Inflammatory macrophage (primary cell): ENCODE measurements around the gene ITGA6.

ENCODE experiments used
- DNase-seq, 2 donors: peaks; one replicate each; pipeline ENCODE4 v3.0.0-alpha.2; 2020 to 2022
- total RNA-seq, 18 experiments: gene quantifications; one replicate each; lab custom pipeline; 2026; ENCODE audit warnings: mixed read lengths in 6 of 18, inconsistent platforms in 2 of 18; lab: John Stamatoyannopoulos, UW

The ITGA6 gene
- 353 to 1,375 (median 542) reads per million in 18 experiments for total RNA-seq

- DNase-seq: peak; percentile 78 to 90
These were observed at the start of gene ITGA6 for GRCh38 chr2:172427256-172427989. TSS of gene ITGA6 (plus strand) at chr2:172427586.

- DNase-seq: peak; percentile 94 to 96
These were observed 46.7 kb upstream of the ITGA6 start for GRCh38 chr2:172380436-172381274.

- DNase-seq: peak; percentile 43 to 64
These were observed 45.9 kb upstream of the ITGA6 start for GRCh38 chr2:172381275-172382027.

GRCh38 chr2:172387361-172387760 is 40.0 kb upstream of the ITGA6 start:
- no peak for DNase-seq

- peak in 1 of 2 donors; percentile 16 for DNase-seq
These were observed 37.6 kb upstream of the ITGA6 start for GRCh38 chr2:172389685-172390339.

GRCh38 chr2:172394002-172394401 is 33.4 kb upstream of the ITGA6 start:
- peak; percentile 58 to 66 for DNase-seq

- no peak for DNase-seq
These were observed 31.9 kb upstream of the ITGA6 start for GRCh38 chr2:172395503-172395902.

- DNase-seq: no peak
These were observed 30.1 kb upstream of the ITGA6 start for GRCh38 chr2:172397148-172397834.

- no peak for DNase-seq
These were observed 28.9 kb upstream of the ITGA6 start for GRCh38 chr2:172398440-172398839.

GRCh38 chr2:172399765-172400164 is 27.6 kb upstream of the ITGA6 start:
- no peak for DNase-seq

GRCh38 chr2:172402198-172402597 is 25.2 kb upstream of the ITGA6 start:
- DNase-seq: no peak

- no peak for DNase-seq
These were observed 24.0 kb upstream of the ITGA6 start for GRCh38 chr2:172403402-172403801.

GRCh38 chr2:172403881-172404468 is 23.4 kb upstream of the ITGA6 start:
- no peak for DNase-seq

GRCh38 chr2:172404824-172405223 is 22.6 kb upstream of the ITGA6 start:
- no peak for DNase-seq

- DNase-seq: no peak
These were observed 21.7 kb upstream of the ITGA6 start for GRCh38 chr2:172405673-172406072.

- DNase-seq: no peak
These were observed 19.1 kb upstream of the ITGA6 start for GRCh38 chr2:172408143-172408766.

- no peak for DNase-seq
These were observed 18.3 kb upstream of the ITGA6 start for GRCh38 chr2:172409042-172409441.

- DNase-seq: no peak
These were observed 14.3 kb upstream of the ITGA6 start for GRCh38 chr2:172412984-172413492.

- no peak for DNase-seq
These were observed 12.1 kb upstream of the ITGA6 start for GRCh38 chr2:172415157-172415864.

GRCh38 chr2:172415865-172416183 is 11.6 kb upstream of the ITGA6 start:
- DNase-seq: no peak
